ENCODE measurements around the gene MAP1B. TPM values are rescaled to one million over a fixed set of nuclear protein-coding genes. Genes with fewer than 3 reads are reported as not detected.
A peak's percentile ranks its signal among the peaks of the same experiment; 100 is the strongest.

MAP1B gene
- total and polyA plus RNA-seq, 2 of the 4 experiments (the other 2 are of a cell fraction): 41.1 to 183 TPM

- intact Hi-C loops (cut with micrococcal nuclease): no loop called here
- in situ Hi-C loops (cut with MboI; ENCODE audit: low sequenced_read_pairs): no loop called here
Measured at GRCh38 chr5:72242796-72243475, 135.7 kb downstream of the MAP1B start.

More at GRCh38 chr5:72242796-72243475, 135.7 kb downstream of the MAP1B start:
- H4K20me1 ChIP-seq (ENCODE audit: insufficient read depth, low read length): no peaks in the 10 kb centered on the region
- H2AK9ac ChIP-seq (replicated peaks; ENCODE audit: low read depth, low read length, poor library complexity): peak overlapping the region; percentile 44
- BruUV-seq (replicated peaks): no TSS peak
- dilution Hi-C loops (cut with HindIII; ENCODE audit: low sequenced_read_pairs, unreplicated experiment): no loop called here
- H3K27ac ChIP-seq (ENCODE audit: insufficient read depth, low read length): no peak overlapping the region
- no peak overlapping the region for H4K5ac ChIP-seq (ENCODE audit: low read depth, low read length)
- WGBS, 2 experiments (ENCODE audit: extremely low coverage in 2 of 2, insufficient read length in 1 of 2): 100% methylated on average over 2 of the region's 7 CpGs; no CpG with 5 or more reads in 1 of the 2 experiments
- H3K9me3 ChIP-seq (ENCODE audit: control insufficient read depth, insufficient read depth, low read length): no peaks in the 10 kb centered on the region
- TF ChIP-seq RAD21 (IDR thresholded peaks at IDR 0.05; ENCODE audit: low read length) (no peak), CEBPB (IDR thresholded peaks at IDR 0.05; ENCODE audit: low read depth, low read length) (no peak), SMC3 (IDR thresholded peaks at IDR 0.05; ENCODE audit: low read depth, low read length) (no peak), MAZ (IDR thresholded peaks at IDR 0.05; ENCODE audit: borderline replicate concordance, low read depth, low read length) (no peak), BHLHE40 (IDR thresholded peaks at IDR 0.05; ENCODE audit: low read depth, low read length) (no peak)
- ATAC-seq (ENCODE audit: low read depth): no peak
- H3K4ac ChIP-seq (ENCODE audit: low read depth, low read length): peak overlapping the region; percentile 43
- peaks cover 6 to 43% of the 10 kb centered on the region in 2 experiments; a peak in 2 of 4 replicates for H3K79me1 ChIP-seq (ENCODE audit: low read depth in 1 of 2, low read length in 2 of 2)
- no peaks in the 10 kb centered on the region for H3K36me3 ChIP-seq (ENCODE audit: control insufficient read depth, insufficient read depth, low read length)
- peaks cover 10% of the 10 kb centered on the region for H3K9me1 ChIP-seq (ENCODE audit: insufficient read depth, low read length)
- no peak overlapping the region for H2BK15ac ChIP-seq (ENCODE audit: low read depth, low read length)
- no peak overlapping the region for H3K4me3 ChIP-seq (ENCODE audit: insufficient read depth, low read depth, low read length)
- no peak overlapping the region; the same call in 1 of the 2 replicates for H3K23ac ChIP-seq (ENCODE audit: low read depth, low read length)
- no peak overlapping the region for H3K56ac ChIP-seq (ENCODE audit: extremely low read depth, insufficient read depth, low read length)
- no peak for DNase-seq
- no peak overlapping the region for H3K9ac ChIP-seq (ENCODE audit: low read depth, low read length)
- H2BK20ac ChIP-seq (ENCODE audit: low read depth, low read length): no peak overlapping the region
- no peaks in the 10 kb centered on the region for H3K27me3 ChIP-seq (ENCODE audit: control insufficient read depth, insufficient read depth, low read length)
- peaks cover 11% of the 10 kb centered on the region; the same call in 1 of the 2 replicates for H3K4me1 ChIP-seq (ENCODE audit: control insufficient read depth, insufficient read depth, low read length)
- no peak overlapping the region for H4K91ac ChIP-seq (ENCODE audit: insufficient read depth, low read depth, low read length)
- no peak overlapping the region for H2BK5ac ChIP-seq (ENCODE audit: low read depth, low read length, poor library complexity, severe bottlenecking)
- no peak overlapping the region for H3K4me2 ChIP-seq (ENCODE audit: low read depth, low read length)
- CTCF ChIA-PET: no interaction called here
- POLR2A ChIA-PET (ENCODE audit: unreplicated experiment): no interaction called here
- H4K8ac ChIP-seq (ENCODE audit: low read depth in 2 of 2, low read length in 2 of 2): peak overlapping the region in 1 of 2 experiments; percentile 31; a peak in 1 of 4 replicates
- H3K18ac ChIP-seq (ENCODE audit: low read depth, low read length): no peak overlapping the region
- H2BK120ac ChIP-seq (ENCODE audit: low read depth, low read length): no peak overlapping the region
- H3K14ac ChIP-seq (replicated peaks; ENCODE audit: low read depth, low read length): peak overlapping the region; percentile 65
- H2AK5ac ChIP-seq (ENCODE audit: low read depth, low read length): peak overlapping the region; percentile 50; the same call in 1 of the 2 replicates
- no peak overlapping the region for H2AFZ ChIP-seq (replicated peaks; ENCODE audit: low read length, poor library complexity)
